ENCODE data around the gene ACTL10.
"Not testable (repeated sequence)": the region's sequence is repeated elsewhere in the genome, so short reads cannot be mapped to it uniquely, and the experiment has no call there.

The ACTL10 gene

DNA sequence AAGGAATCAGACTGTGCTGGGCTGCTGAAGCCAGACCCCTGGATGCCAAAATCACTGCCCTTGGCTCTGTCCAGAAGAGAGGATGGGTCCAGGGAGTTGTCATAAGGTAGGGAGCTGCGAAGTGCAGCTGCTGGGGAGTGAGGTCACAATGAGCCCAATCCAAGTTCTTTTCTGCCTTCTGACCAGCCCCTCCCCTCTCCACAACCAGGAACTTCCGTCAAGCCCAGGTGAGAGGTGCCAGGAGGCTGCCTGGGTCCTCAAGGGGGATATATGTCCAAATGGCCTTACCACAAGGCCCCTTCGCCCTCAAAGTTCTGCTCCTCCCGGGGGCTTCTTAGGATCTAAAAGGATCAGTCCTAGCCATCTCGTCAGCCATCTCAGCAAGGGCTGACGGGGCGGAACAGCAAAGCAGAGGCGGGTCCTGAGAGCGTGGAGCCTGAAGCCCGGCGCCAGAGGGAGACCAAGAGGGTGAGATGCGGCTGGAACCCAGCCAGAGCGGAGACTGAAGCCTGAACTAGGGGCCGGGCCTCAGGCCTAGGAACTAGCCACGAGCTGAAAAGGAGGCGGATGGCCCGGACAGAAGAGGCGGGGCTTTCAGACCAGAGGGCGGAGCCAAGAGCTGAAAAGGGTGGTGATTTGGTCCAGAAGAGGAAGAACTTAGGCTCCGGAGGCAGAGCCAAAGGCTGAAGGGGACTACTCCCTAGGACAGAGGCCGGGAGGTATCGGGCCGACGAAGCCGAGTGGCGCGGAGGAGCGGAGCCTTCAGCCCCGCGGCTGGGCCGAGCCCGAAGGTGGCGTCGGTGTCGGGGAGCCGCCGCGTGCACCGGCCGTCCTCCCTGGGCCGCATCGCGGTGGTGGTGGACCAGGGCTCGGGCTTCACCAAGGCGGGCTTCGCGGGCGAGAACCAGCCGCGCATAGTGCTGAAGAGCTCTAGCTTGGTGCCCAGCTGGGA is at the start of gene ACTL10:
ACTL10 (plus strand) TSS at position 651 of the 952 bp plus-strand sequence. CDS start 555 bp downstream, outside the sequence.
- peak; percentile 83 for DNase-seq

DNA sequence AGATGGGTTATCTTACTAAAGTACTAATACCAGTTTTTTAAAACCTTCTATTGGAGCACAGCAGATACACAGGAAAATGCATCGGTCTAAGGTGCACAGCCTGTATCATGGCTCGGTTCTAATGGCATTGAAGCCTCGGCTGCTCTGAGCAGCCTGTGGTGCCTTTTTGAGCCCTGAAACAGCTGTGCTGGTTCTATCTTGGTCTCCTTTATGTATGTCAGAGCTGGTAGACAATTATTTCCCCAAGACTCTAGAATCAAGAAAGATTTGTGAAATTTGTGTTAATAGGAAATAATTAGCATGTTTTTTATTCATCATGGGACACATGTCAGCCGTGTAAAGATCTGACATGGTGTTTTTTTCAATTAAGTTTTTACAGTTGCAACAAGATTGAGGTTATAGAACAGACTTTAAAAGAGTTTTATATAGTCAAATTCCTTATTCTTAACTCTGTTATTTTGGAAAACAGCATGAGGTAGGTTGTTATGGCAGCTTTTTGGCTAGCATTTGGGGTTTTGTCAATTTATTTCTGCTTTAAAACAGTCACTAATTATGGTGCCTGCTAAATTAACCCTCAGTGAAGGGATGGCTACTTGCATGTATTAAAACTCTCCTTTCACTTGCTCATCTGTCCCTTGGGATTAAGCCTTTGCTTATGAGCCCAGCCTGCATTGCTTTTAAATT is 44.9 kb upstream of the ACTL10 start:
- DNase-seq, result no peak

DNA sequence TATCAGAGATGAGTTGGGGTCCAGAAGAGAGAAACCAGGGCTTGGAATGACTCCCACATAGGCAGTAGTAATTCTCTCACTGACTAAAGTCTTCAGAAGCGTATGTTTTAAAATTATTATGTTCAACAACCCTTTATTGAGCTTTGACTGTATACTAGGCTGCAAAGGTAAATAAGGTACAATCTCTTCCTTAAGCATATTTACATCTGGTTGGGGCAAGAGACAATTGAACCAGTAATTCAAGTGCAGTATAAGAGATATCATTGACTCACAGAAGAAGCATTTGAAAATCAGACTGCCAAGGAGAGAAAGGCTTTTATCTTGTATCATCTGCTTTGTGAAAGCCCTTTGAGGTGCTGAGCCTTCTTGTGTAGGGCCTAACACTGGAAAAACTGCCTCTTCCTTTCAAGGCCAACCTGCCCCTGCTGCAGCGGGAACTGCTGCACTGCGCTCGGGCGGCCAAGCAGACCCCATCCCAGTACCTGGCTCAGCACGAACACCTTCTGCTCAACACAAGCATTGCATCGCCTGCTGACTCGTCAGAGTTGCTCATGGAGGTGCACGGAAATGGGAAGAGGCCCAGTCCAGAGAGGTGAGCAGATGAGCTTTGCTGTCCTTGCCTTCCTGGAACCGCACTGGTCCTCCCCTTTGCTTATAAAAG is 43.9 kb upstream of the ACTL10 start:
- DNase-seq, result no peak

GRCh38 chr20:33624399-33624798 is 42.3 kb upstream of the ACTL10 start:
- no peak for DNase-seq

GRCh38 chr20:33626190-33626589 is 40.6 kb upstream of the ACTL10 start:
- DNase-seq, result no peak

DNA sequence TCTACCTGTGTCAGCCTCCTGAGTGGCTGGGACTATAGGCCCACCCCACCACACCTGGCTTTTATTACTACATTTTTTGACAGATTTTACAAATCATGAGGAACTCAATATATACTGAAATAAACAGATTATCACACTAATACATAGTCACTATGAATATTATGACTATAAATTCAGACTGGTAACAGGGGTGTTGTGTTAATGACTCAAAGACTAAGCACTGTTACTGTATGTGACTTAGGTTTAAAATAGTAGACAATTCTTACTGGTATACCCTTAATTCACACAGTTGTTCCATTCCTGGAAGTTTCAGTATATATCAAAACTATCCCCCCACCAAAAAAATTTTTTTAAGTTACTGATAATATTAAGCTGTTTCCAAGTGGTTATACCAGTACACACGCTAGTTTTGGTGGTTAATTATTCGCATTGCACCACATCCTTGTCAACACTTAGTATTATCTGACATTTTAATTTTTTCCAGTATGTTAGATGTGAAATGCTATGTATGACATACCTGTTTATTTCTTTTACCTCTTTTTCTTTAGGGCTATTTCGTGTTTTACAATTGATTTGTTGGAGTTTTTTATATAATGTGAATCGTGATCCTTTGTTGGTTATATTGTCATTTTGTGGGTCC is 39.0 kb upstream of the ACTL10 start:
- DNase-seq, result no peak

GRCh38 chr20:33629533-33629932 is 37.2 kb upstream of the ACTL10 start:
- no peak for DNase-seq

DNA sequence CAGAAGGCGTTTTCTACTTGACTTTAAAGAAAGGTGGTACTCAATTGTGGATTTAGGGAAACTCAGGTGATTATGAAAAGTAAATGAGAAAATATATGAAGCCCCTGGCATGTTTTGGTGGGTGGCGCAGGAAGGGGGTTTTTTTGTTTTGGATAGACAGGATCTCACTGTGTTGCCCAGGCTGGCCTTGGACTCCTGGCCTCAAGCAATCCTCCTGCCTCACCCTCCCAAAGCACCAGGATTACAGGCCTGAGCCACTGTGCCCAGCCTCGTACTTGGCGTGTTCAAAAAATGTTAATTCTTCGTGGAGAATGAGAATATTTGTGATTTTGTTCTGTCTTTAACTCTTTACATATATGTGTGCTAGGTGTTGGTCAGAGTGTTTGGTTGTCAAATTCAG is 36.8 kb upstream of the ACTL10 start:
- no peak for DNase-seq

DNA sequence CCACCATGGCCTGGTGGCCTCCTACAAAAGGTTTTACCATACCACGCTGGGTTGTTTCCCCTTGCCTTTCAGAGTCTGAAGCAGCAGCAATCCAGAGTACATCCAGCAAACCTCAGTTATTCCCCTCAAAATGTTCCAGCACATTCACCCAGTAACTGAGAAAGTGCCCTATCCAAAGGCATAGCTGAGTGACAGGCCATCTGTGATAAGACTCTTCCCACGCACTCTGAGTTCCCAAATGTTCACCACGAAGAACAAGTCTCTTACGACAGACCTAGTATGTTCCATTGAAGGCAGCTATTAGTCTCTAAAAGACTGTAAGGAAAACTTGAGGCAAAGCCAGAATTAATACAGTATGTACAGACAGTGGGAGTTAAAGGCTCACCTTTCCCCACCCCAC is 36.2 kb upstream of the ACTL10 start:
- no peak for DNase-seq

DNA sequence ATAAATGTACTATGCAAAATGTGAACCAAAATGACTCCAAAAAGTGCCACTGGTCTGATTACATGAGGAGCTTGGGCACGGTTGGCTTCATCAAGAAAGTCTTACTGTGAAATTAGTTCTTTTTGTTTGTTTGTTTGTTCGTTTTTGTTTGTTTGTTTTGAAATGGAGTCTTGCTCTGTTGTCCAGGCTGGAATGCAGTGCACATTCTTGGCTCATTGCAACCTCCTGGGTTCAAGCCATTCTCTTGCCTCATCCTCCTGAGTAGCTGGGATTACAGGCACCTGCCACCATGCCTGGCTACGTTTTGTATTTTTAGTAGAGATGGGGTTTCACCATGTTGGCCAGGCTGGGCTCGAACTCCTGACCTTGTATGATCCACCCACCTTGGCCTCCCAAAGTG is 34.8 kb upstream of the ACTL10 start:
- not testable (repeated sequence) for DNase-seq

DNA sequence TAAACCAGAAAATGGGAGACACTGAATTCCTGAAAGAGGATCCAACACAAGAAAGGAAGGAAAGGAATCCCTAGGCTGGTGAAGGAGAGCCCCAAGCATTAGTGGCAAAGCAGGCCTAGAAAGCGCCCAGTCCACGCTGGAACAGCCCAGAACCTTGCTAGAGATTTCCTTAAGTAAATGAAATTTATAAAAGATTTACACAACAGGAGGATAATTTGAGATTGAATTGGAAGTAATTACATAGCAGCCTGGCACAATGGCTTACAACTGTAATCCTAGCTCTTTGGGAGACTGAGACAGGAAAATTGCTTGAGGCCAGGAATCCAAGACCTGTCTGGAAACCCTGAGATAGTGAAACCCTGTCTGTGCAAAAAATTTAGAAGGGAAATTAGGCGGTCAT is 31.4 kb upstream of the ACTL10 start:
- no peak for DNase-seq

GRCh38 chr20:33636776-33637175 is 30.0 kb upstream of the ACTL10 start:
- no peak for DNase-seq

- no peak for DNase-seq
These were observed 26.5 kb upstream of the ACTL10 start for GRCh38 chr20:33640287-33640686.

GRCh38 chr20:33644313-33645071 is 22.3 kb upstream of the ACTL10 start:
- no peak for DNase-seq

DNA sequence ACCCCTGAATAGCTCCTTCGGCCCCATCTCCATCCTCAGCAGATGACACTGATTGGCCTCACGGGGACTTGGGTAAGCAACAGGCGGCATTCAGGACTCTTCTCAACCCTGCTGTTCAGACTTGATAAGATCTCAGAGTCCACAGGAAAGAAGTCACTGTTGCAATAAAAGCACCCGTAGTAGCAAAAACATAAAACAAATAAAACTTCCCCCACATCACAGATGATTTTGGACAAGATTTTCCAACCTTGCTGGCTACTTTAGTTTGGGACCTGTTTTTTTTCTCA is 21.7 kb upstream of the ACTL10 start:
- no peak for DNase-seq

- no peak for DNase-seq
These were observed 21.3 kb upstream of the ACTL10 start for GRCh38 chr20:33645396-33645795.

DNA sequence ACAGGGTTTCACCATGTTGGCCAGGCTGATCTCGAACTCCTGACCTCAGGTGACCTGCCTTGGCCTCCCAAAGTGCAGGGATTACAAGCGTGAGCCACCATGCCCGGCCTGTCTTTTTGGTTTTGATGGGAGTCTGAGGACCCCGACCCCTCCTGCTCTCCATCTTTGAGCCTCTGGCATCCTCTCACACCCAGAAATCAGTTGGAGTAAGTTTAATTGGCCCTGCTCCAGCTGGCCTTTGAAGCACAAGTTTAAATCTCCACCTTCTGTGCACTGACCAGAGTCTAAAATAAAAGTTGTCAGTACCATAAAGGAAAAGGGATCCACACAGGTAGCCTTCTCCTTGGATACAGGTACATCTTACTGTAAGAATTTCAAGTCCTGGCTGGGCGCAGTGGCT is 20.6 kb upstream of the ACTL10 start:
- no peak for DNase-seq

DNA sequence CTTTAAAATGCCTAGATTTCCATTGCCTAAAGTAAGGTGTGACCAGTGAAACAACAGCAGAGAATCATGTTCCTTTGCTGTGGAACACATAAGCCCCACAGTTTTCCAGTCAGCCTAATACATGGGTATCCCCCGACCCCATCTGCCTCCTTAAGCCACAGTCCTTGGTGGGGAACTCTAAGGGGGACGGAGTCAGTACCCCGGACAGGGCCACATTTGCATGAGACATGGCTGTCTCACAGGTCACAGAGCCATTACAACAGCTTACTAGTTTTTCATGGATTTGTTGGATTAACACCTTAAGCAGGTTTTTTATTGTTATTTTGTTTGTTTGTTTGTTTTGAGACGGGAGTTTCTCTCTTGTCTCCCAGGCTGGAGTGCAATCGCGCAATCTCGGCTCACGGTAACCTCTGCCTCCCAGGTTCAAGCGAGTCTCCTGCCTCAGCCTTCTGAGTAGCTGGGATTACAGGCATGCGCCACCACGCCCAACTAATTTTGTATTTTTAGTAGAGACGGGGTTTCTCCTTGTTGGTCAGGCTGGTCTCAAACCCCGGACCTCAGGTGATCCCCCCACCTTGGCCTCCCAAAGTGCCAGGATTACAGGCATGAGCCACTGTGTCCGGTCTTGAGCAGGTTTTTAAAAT is 19.7 kb upstream of the ACTL10 start:
- not testable (repeated sequence) for DNase-seq

DNA sequence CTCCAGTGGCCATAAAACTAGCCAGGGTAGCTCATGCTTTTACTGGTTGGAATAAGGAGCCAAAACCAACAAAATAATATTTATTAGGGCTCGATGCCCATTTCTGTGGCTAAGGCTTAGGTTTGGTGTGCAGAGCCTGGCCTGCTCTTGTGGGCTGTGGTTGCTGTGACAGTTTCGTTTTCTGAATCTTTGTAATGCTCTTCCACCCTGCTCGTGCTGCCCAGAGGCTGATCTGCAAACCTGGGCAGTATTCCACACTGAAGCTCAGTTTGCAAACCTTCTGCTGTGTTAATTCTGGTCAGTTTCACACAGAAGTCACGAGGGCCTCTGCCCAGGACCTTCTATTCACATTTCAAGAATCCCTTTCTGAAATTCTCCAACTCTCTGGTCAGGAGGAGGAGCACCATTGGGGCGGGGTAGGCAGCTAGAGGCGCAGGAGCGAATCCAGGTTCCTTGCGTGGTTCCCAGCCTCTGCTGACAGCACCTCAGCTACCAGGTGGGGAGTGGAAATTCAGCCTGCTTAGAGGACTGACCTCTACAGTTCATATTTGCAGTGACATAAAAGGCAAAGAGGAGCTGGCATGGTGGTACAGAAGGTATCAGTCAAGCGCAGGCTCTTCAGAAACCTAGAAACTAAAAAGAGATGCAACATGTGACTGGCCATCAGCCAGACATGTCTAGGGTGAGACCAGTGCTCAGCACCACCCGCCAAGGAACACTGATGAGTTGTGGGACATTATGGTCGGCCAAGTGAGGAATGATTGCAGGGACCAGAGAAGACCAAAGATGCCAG is 18.9 kb upstream of the ACTL10 start:
- DNase-seq, result no peak

- no peak for DNase-seq
These were observed 18.2 kb upstream of the ACTL10 start for GRCh38 chr20:33648396-33649004.

- no peak for DNase-seq
These were observed 17.5 kb upstream of the ACTL10 start for GRCh38 chr20:33649201-33649681.

Data from NCI-H1417 treated with DMSO at 0.1 percent for 48 hours (cell line).